ENCODE results near the gene NPC1. TPM values are rescaled to one million over a fixed set of nuclear protein-coding genes. Genes with fewer than 3 reads are reported as not detected.
A peak's percentile ranks its signal among the peaks of the same experiment; 100 is the strongest.

NPC1 gene
- total RNA-seq, 1 experiment from 2014 or later, result 92.7 TPM

DNA sequence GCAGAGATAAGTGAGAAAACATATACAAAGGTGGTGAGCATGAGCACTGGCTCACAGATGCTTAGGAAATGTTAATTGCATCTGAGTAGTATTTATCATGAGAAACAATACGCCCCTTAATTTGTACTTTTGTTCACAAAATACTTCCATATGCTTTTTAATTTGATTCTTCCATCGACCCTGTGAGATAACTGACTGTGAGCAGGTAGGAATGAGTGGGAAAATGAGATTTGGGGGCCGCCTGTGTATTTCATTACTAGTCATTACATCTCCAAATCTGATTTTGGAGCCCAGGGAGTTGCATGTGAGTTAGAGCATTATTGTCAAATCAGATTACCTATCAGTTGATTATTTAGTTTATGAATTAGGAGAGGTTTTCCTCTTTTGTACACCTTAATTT is 36.7 kb upstream of the NPC1 start:
- in situ Hi-C loops (cut with HindIII; ENCODE audit: low pct_unique_long_range_greater_than_20kb, low sequenced_read_pairs) (no loop called here), intact Hi-C loops (cut with micrococcal nuclease; ENCODE audit: unreplicated experiment) (loop anchor here (2.0 to 5.0 kb wide), 2 partner anchors 80 to 189 kb away; no protein-coding TSS in a partner anchor)
- no peak for ATAC-seq
- POLR2A ChIA-PET, result no interaction called here
- Histone ChIP-seq H3K27ac (ENCODE audit: low read length) (no peak overlapping the region), H3K4me1 (ENCODE audit: control insufficient read depth, insufficient read depth, low read length) (peaks cover 23% of the 10 kb centered on the region), H3K36me3 (ENCODE audit: control insufficient read depth, insufficient read depth, low read length) (no peaks in the 10 kb centered on the region), H3K4me3 (ENCODE audit: low read depth in 2 of 2, low read length in 2 of 2) (no peak overlapping the region), H3K9me3 (ENCODE audit: control insufficient read depth, insufficient read depth, low read depth, low read length) (no peaks in the 10 kb centered on the region), H3K27me3 (ENCODE audit: control insufficient read depth, insufficient read depth, low read length) (no peaks in the 10 kb centered on the region; the same call in 1 of the 2 replicates)
- CTCF ChIA-PET, result no interaction called here
- DNase-seq (ENCODE audit: low read depth, low spot score), result no peak
- no peak for TF ChIP-seq SIN3A (IDR thresholded peaks at IDR 0.05; ENCODE audit: borderline replicate concordance, insufficient read depth, low read depth, low read length)
- TF ChIP-seq TCF7L2 (IDR thresholded peaks at IDR 0.05; ENCODE audit: low read depth, low read length), result no peak
- TF ChIP-seq, protein P1, sequence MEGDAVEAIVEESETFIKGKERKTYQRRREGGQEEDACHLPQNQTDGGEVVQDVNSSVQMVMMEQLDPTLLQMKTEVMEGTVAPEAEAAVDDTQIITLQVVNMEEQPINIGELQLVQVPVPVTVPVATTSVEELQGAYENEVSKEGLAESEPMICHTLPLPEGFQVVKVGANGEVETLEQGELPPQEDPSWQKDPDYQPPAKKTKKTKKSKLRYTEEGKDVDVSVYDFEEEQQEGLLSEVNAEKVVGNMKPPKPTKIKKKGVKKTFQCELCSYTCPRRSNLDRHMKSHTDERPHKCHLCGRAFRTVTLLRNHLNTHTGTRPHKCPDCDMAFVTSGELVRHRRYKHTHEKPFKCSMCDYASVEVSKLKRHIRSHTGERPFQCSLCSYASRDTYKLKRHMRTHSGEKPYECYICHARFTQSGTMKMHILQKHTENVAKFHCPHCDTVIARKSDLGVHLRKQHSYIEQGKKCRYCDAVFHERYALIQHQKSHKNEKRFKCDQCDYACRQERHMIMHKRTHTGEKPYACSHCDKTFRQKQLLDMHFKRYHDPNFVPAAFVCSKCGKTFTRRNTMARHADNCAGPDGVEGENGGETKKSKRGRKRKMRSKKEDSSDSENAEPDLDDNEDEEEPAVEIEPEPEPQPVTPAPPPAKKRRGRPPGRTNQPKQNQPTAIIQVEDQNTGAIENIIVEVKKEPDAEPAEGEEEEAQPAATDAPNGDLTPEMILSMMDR (IDR thresholded peaks at IDR 0.05), result no peak
- TF ChIP-seq REST (IDR thresholded peaks at IDR 0.05; ENCODE audit: insufficient read depth in 1 of 2, low read depth in 2 of 2, low read length in 1 of 2), result no peak
- no peak for TF ChIP-seq POLR2AphosphoS5 (IDR thresholded peaks at IDR 0.05; ENCODE audit: low read depth, low read length)
- BruUV-seq (replicated peaks), result no TSS peak

- TF ChIP-seq TCF7L2 (IDR thresholded peaks at IDR 0.05; ENCODE audit: low read depth, low read length) (no peak), REST (IDR thresholded peaks at IDR 0.05; ENCODE audit: insufficient read depth in 1 of 2, low read depth in 2 of 2, low read length in 1 of 2) (no peak), SIN3A (IDR thresholded peaks at IDR 0.05; ENCODE audit: borderline replicate concordance, insufficient read depth, low read depth, low read length) (no peak), POLR2AphosphoS5 (IDR thresholded peaks at IDR 0.05; ENCODE audit: low read depth, low read length) (no peak)
- TF ChIP-seq, protein P1 (IDR thresholded peaks at IDR 0.05), result no peak
- BruUV-seq (replicated peaks), result no TSS peak
- Histone ChIP-seq H3K27me3 (ENCODE audit: control insufficient read depth, insufficient read depth, low read length) (no peaks in the 10 kb centered on the region; the same call in 1 of the 2 replicates), H3K4me3 (ENCODE audit: low read depth in 2 of 2, low read length in 2 of 2) (peak overlapping the region; percentile 30 to 53), H3K4me1 (ENCODE audit: control insufficient read depth, insufficient read depth, low read length) (peaks cover 13% of the 10 kb centered on the region), H3K27ac (ENCODE audit: low read length) (no peak overlapping the region), H3K36me3 (ENCODE audit: control insufficient read depth, insufficient read depth, low read length) (no peaks in the 10 kb centered on the region), H3K9me3 (ENCODE audit: control insufficient read depth, insufficient read depth, low read depth, low read length) (no peaks in the 10 kb centered on the region)
- ChIA-PET POLR2A (no interaction called here), CTCF (no interaction called here)
- DNase-seq (ENCODE audit: low read depth, low spot score) (no peak), ATAC-seq (peak; percentile 60)
- in situ Hi-C loops (cut with HindIII; ENCODE audit: low pct_unique_long_range_greater_than_20kb, low sequenced_read_pairs) (no loop called here), intact Hi-C loops (cut with micrococcal nuclease; ENCODE audit: unreplicated experiment) (no loop called here)
These were observed 33.1 kb upstream of the NPC1 start for GRCh38 chr18:23619388-23619881.

Measured in Panc1 (cell line).